Progenitor cell of endocrine pancreas (in vitro differentiated cells): Measurements from ENCODE around the gene MRPL28. TPM values are rescaled to one million over a fixed set of nuclear protein-coding genes. Genes with fewer than 3 reads are reported as not detected.
A peak's percentile ranks its signal among the peaks of the same experiment; 100 is the strongest.

ENCODE experiments used
- DNase-seq: peaks from one replicate; pipeline ENCODE4 v3.0.0; 2021; ENCODE audit warnings: low spot score; ENCODE audit not compliant: unreplicated experiment
- H3K27ac Mint-ChIP-seq: 2 replicates; pipeline ENCODE4 v1.8.0; 2021; ENCODE audit warnings: mild to moderate bottlenecking, moderate library complexity, mixed read lengths
- H3K27me3 Mint-ChIP-seq: 2 replicates; pipeline ENCODE4 v1.8.0; 2021; ENCODE audit warnings: mixed read lengths
- H3K36me3 Mint-ChIP-seq: 2 replicates; pipeline ENCODE4 v1.8.0; 2022; ENCODE audit warnings: mixed read lengths; ENCODE audit not compliant: insufficient read depth
- H3K4me1 Mint-ChIP-seq: 2 replicates; pipeline ENCODE4 v1.8.0; 2021; ENCODE audit warnings: low read depth, mixed read lengths
- H3K4me3 Mint-ChIP-seq: 2 replicates; pipeline ENCODE4 v1.8.0; 2021; ENCODE audit warnings: low read depth, mild to moderate bottlenecking, moderate library complexity, mixed read lengths
- H3K9me3 Mint-ChIP-seq: 2 replicates; pipeline ENCODE4 v1.8.0; 2021; ENCODE audit warnings: low read depth, mixed read lengths
- total RNA-seq: library from RNA; stranded (reverse); gene quantifications from 2 replicates; pipeline ENCODE4 v1.2.1, GENCODE V29; 2021
- TF ChIP-seq, protein P1 (sequence below): fragments of 200-600 bp; sonication (generic); IDR thresholded peaks from one replicate; pipeline ENCODE4 v1.5.0; 2021; ENCODE audit warnings: antibody characterized with exemption, mild to moderate bottlenecking; ENCODE audit not compliant: unreplicated experiment

MRPL28 gene
- total RNA-seq, 1 donor from 2014 or later, result 82.7 TPM

DNA sequence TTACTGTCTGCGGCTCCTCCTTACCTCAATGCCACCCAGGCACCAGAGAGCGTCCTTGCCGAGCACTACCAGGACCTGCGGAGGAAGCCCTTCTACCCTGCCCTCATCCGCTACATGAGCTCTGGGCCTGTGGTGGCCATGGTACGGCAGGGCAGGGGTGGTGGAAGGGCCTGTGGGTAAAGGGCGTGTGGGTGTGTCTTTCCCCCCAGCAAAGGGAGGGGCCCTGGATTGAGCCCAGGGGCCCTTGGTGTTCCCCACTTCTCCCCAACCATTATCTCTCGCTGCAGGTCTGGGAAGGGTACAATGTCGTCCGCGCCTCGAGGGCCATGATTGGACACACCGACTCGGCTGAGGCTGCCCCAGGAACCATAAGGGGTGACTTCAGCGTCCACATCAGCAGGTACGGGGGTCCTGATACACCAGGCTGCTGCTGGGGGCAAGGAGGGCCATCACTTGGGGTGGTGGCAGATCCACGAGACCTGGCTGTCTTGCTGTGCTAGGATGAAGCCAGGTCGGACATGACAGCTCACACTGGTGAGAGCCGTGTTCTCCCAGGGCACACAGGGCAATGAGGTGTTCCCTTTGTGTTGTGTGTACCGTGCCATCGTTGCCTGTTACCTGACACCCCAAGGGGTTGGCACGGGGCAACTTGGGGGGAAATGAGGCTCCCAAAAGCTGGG, 29.1 kb upstream of the MRPL28 start:
- TF ChIP-seq, protein P1, sequence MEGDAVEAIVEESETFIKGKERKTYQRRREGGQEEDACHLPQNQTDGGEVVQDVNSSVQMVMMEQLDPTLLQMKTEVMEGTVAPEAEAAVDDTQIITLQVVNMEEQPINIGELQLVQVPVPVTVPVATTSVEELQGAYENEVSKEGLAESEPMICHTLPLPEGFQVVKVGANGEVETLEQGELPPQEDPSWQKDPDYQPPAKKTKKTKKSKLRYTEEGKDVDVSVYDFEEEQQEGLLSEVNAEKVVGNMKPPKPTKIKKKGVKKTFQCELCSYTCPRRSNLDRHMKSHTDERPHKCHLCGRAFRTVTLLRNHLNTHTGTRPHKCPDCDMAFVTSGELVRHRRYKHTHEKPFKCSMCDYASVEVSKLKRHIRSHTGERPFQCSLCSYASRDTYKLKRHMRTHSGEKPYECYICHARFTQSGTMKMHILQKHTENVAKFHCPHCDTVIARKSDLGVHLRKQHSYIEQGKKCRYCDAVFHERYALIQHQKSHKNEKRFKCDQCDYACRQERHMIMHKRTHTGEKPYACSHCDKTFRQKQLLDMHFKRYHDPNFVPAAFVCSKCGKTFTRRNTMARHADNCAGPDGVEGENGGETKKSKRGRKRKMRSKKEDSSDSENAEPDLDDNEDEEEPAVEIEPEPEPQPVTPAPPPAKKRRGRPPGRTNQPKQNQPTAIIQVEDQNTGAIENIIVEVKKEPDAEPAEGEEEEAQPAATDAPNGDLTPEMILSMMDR, result no peak
- no peak overlapping the region for H3K4me3 Mint-ChIP-seq
- H3K36me3 Mint-ChIP-seq, result no peaks in the 10 kb centered on the region
- no peaks in the 10 kb centered on the region for H3K9me3 Mint-ChIP-seq
- H3K4me1 Mint-ChIP-seq, result peaks cover 9% of the 10 kb centered on the region
- no peaks in the 10 kb centered on the region for H3K27me3 Mint-ChIP-seq
- H3K27ac Mint-ChIP-seq, result no peak overlapping the region
- DNase-seq, result no peak

DNA sequence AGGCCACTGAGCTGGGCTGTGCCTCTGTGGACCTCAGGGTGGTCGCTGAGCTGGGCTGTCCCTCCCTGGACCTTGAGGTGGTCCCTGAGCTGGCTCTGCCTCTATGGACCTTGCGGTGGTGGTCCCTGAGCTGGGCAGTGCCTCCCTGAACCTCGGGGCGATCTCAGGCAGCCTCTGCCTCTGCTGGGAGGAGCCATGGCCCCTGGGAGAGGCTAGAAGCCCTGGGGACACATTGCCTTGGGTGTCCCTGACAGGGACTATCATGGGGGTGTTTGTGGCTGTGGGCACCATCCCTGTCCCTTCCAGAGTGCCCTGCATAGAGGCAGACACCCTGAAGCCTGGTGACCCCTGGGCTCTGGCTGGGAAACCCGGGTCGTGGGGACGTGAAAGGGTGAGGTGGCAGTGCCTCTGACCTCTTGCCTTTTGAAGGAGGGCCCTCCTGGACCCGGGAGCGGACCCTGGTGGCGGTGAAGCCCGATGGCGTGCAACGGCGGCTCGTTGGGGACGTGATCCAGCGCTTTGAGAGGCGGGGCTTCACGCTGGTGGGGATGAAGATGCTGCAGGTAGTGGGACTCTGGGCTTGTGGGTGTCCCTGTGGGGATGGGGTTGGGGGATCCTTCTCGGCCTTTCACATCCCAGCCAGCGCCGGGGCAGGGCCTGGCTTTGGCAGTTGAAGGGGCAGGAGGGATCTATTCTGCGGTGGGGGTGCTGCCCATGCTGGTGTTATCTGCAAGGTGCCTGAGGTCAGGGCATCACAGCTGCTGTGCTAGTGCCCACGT, 28.4 kb upstream of the MRPL28 start:
- DNase-seq, result no peak
- TF ChIP-seq, protein P1, result no peak
- Mint-ChIP-seq H3K27me3 (no peaks in the 10 kb centered on the region), H3K27ac (peak overlapping the region; percentile 86), H3K36me3 (no peaks in the 10 kb centered on the region), H3K4me3 (peak overlapping the region; percentile 61), H3K9me3 (no peaks in the 10 kb centered on the region), H3K4me1 (peaks cover 9% of the 10 kb centered on the region)

DNA sequence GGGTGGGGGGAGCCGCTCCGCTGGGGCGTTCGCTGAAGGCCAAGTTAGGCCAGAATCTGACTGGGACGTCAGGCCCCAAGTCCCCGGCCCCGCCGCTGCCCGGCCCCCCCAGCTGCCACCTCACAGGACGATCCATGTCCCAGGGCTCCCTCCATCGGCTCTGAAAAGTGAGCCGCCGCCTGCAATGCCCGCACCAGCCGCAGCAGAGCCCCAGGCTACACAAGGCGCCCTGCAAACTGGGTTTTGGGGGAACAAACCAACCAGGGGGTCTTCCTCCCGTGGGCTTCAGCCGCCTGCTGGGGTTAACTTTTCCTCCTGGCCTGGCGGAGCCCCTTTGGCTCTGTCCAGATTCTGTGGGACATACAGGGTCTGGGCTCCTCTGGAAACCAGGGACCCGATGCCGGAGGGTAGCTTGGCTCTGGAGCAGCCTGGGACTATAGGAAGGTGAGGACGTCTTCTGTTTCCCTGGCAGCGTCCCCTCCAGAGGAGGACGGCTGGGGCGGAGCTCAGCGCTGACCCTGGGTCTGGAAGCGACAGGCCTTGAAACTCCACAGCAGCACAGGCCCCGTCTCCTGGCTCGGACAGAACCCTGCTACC, 27.5 kb upstream of the MRPL28 start:
- peak overlapping the region; percentile 61 for H3K4me3 Mint-ChIP-seq
- TF ChIP-seq, protein P1, result peak; percentile 55
- H3K9me3 Mint-ChIP-seq, result no peaks in the 10 kb centered on the region
- no peaks in the 10 kb centered on the region for H3K36me3 Mint-ChIP-seq
- peak; percentile 75 for DNase-seq
- peak overlapping the region; percentile 86 for H3K27ac Mint-ChIP-seq
- H3K27me3 Mint-ChIP-seq, result no peaks in the 10 kb centered on the region
- H3K4me1 Mint-ChIP-seq, result peaks cover 9% of the 10 kb centered on the region

- H3K36me3 Mint-ChIP-seq, result no peaks in the 10 kb centered on the region
- H3K27ac Mint-ChIP-seq, result peak within 1 kb of the TSS; percentile 96
- peak within 1 kb of the TSS; percentile 86 for H3K4me3 Mint-ChIP-seq
- no peaks in the 10 kb centered on the region for H3K9me3 Mint-ChIP-seq
- DNase-seq, result peak; percentile 37
- peaks cover 9% of the 10 kb centered on the region for H3K4me1 Mint-ChIP-seq
- no peaks in the 10 kb centered on the region for H3K27me3 Mint-ChIP-seq
- TF ChIP-seq, protein P1, result no peak
Measured at GRCh38 chr16:397135-397661, 26.9 kb upstream of the MRPL28 start, which contains the start of gene NME4. NME4 (plus strand) TSS chr16:397199; CDS start chr16:397223, 24 bp downstream.

- H3K27me3 Mint-ChIP-seq, result no peaks in the 10 kb centered on the region
- peaks cover 9% of the 10 kb centered on the region for H3K4me1 Mint-ChIP-seq
- DNase-seq, result no peak
- no peaks in the 10 kb centered on the region for H3K9me3 Mint-ChIP-seq
- H3K4me3 Mint-ChIP-seq, result peak overlapping the region; percentile 86
- H3K27ac Mint-ChIP-seq, result peak overlapping the region; percentile 96
- no peaks in the 10 kb centered on the region for H3K36me3 Mint-ChIP-seq
- TF ChIP-seq, protein P1, result no peak
Measured at GRCh38 chr16:396605-397004, 26.3 kb upstream of the MRPL28 start.
